ENCODE results near the gene CYP19A1.

DNA sequence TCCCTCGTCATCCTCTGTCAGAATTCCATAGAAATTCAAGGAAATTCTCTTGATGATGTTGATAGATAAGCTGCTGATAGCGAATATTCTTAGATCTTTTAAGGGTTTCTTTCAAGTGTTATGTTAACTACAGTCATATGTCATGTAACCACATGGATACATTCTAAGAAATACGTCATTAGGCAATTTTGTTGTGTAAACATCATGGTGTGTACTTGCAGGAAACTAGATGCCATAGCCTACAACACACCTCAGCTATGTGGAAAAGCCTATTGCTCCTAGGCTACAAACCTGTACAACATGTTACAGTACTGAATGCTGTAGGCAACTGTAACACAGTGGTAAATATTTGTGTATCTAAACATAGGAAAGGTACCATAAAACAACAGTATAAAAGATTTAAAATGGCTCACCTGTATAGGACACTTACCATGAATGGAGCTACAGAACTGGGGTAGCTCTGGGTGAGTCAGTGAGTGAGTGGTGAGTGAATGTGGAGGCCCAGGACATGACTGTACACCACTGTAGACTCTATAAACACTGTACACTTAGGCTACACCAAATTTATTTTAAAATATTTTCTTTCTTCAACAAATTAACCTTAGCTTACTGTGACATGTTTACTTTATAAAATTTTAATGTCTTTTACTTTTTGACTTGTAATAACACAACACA is 37.7 kb upstream of the CYP19A1 start:
- TF ChIP-seq EZH2 (IDR thresholded peaks at IDR 0.05; ENCODE audit: insufficient read depth, poor library complexity, severe bottlenecking) = no peak
- TF ChIP-seq EZH2phosphoT487 (IDR thresholded peaks at IDR 0.05; ENCODE audit: insufficient read depth, low read depth) = no peak

Measured in GM23248 (cell line).